Measurements from ENCODE around the gene GOLGA8K.
"Not testable (repeated sequence)": the region's sequence is repeated elsewhere in the genome, so short reads cannot be mapped to it uniquely, and the experiment has no call there.

The GOLGA8K gene, protein sequence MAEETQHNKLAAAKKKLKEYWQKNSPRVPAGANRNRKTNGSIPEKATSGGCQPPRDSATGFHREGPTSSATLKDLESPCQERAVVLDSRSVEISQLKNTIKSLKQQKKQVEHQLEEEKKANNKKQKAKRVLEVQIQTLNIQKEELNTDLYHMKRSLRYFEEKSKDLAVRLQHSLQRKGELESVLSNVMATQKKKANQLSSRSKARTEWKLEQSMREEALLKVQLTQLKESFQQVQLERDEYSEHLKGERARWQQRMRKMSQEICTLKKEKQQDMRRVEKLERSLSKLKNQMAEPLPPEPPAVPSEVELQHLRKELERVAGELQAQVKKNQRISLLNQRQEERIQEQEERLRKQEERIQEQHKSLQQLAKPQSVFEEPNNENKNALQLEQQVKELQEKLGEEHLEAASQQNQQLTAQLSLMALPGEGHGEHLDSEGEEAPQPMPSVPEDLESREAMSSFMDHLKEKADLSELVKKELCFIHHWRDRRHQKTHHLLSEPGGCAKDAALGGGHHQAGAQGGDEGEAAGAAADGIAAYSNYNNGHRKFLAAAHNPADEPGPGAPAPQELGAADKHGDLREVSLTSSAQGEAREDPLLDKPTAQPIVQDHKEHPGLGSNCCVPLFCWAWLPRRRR

DNA sequence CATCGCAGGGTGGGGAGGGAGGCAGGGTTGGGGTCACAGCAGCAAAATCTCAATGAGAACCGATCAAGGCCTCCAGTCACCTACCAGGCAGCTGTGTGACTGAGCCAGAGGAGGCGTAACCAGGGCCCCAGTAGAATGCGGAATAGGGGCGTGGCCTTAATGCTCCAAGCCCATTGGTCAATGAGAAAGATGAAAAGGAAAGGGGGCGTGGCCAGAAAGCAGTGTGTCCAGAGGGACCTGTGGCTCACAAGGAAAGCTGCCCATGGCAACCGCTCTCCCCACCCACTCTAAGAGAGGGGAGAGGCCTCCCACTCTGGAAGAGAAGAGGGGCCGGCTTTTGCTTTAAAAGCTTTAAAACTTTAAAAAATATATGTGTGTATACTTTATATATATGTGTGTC, at the start of gene GOLGA8K:
TSS of gene GOLGA8K (minus strand) at position 101 of the 400 bp plus-strand sequence. CDS start at position 3, 98 bp downstream.
- not testable (repeated sequence) for DNase-seq (ENCODE audit: low spot score)

DNA sequence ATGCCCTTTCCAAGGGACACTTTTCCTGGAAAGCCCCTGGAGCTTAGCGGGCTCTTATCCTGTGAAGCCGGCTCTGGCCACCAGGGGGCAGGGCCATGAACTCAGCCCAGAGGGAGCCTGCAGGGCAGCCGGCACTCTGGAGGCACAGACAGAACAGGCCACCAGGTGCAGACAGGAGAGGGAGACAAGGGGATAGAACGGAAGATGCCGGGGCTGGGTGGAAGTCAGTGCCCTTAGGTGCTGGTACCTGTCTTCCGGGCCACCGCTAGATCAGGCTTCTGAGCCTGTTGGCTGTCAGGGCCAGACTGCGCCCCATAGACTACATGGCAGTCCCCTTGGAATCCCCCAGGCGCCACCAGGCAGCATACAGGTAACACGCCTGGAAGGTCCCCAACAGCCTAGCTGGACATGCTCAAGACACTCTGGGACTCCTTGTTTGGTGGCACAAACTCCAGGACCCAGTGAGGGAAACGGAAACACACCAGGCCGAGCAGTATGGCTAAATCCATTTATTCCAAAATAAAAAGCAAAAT, 37.4 kb upstream of the GOLGA8K start:
- not testable (repeated sequence) for DNase-seq (ENCODE audit: low spot score)

DNA sequence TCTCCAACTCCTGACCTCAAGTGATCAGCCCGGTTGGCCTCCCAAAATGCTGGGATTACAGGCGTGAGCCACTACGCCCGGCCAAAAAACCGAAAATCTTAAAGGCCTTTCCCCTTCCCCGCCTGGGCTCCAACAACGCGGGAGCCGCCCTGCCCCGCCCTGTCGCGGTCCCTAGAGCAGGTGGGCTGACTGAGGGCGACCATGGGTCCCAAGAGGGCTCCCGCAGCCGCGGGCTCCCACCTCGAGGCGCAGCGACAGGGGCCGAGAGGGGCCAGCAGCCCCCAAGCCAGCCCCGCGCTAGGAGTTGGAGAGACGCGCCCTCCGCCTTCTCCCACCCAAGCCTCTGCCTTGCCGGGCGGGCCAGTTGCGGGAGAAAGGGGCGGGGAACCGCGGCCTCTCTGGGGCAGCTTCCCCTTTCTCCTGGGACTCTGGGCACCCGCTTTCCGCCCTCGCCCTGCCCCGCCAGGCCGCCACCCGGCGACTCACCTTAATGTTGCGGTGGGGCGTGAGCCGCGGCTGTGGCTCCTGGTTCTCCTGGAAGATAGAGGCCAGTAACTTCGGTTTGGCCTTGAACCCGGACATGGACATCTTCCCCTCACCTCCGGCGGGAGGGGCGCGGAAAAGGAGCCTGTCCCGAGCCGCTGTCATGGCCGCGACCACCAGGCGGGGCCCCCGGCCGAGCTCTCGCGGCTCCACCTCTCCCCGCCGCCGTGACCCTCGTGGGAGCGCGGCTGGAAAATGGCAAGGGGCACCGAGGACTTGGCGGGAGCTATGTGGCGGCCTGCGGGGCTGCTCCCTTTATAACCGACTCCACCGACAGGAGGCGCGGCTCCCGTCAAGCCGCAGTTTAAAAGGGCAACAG, 31.2 kb upstream of the GOLGA8K start:
- DNase-seq (ENCODE audit: low spot score): not testable (repeated sequence)

DNA sequence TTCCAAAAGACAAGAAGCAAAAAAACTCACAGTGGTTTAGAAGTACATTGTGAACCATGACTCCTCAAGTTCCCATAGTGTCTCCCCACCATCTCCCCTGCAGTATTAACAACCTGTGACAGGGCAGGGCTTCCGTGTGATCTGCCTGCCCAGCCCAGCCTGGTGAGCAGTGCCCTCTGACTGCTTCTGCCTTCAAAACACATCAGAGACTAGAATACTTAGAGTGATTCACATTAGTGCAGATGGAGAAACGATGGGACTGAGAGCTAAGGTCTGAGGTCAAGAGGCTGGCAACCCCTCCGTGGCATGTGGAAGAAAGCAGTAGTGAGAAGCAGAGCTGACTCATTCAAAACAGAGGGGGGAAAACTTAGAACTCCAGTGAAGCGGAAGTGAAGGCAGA, 24.5 kb upstream of the GOLGA8K start:
- DNase-seq (ENCODE audit: low spot score): not testable (repeated sequence)

DNA sequence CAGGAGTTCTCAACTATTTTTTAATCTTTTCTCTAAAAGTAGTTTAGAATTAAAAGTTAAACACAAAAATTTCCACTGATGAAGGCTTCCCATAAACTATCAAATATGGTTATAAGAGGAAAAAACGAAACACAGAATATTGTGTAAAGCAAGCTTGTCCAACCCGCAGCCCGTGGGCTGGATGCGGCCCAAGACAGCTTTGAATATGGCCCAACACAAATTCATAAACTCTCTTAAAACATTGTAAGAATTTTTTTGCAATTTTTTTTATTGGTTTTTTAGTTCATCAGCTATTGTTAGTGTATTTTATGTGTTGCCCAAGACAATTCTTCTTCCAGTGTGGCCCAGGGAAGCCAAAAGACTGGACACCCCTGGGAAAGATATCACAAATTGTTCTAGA, 23.4 kb upstream of the GOLGA8K start:
- not testable (repeated sequence) for DNase-seq (ENCODE audit: low spot score)

DNA sequence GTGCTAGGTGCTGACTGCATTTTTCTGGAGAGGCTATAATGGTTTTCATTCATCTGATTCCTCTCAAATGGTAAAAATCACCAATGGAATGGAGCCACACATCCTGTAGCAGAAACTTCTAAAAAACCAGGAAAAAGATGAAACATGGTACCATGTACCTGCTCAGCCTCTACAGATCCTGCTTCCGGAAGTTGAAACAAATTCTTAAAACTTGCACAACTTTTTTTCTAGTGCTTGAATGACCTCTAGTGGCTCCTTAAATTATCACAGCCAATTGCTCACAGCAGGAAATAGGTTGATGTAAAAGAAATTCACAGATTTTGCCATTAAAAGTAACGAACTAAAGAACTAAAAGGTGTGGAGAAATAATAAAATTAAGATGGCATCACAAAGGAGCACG, 4.8 kb upstream of the GOLGA8K start:
- DNase-seq (ENCODE audit: low spot score): not testable (repeated sequence)

DNA sequence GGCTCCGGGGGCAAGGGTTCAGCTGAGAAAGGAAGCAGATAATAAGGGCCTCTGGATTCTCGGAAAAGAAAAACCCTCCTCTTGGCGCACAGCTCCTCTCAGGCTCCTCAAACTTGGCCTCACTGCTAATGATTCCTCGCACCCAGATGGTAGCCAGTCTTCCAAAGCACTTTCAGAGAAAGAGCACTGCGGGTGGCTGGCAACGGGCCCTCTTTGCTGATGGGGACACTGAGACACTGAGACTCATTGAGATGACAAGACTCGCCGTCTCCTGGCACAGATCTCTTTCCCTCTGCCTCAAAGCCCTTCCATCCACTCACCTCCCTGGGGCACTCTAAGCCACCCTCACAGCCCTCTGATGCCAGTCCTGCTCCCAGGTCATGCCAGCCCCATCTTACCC, 6.6 kb downstream of the GOLGA8K start:
- not testable (repeated sequence) for DNase-seq (ENCODE audit: low spot score)

DNA sequence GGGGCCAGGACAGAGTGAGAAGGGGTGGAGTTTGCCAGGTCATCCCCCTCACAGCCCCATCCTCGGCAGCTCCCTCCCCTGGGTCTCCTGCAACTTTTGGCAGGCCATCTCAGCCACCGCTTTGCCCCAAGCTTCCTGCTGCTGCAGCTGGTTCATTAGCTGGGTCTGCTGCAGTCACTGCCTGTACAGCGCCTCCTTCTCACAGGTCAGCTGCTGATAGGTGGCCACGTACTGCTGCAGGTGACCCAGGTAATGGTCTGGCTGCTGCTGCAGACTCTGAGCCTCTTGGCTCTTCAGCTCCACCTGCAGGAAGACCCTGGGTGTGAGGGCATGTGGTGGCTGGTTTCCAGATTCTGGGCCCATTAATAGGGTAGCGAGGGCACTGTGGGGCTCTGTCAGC, 8.3 kb downstream of the GOLGA8K start:
- DNase-seq (ENCODE audit: low spot score): not testable (repeated sequence)

DNA sequence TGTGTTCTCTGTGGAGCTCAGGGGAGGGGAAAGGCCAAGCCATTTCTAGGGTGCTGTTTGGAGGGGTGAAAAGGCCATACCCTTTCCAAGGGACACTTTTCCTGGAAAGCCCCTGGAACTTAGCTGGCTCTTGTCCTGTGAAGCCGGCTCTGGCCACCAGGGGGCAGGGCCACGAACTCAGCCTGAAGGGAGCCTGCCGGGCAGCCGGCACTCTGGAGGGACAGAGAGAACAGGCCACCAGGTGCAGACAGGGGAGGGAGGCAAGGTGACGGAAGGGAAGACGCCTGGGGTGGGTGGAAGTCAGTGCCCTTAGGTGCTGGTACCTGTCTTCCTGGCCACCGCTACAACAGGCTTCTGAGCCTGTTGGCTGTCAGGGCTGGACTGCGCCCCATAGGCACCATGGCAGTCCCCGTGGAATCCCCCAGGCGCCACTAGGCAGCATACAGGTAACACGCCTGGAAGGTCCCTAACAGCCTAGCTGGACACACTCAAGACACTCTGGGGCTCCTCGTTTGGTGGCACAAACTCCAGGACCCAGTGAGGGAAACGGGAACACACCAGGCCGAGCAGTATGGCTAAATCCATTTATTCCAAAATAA, 14.9 kb downstream of the GOLGA8K start:
- DNase-seq (ENCODE audit: low spot score): not testable (repeated sequence)

DNA sequence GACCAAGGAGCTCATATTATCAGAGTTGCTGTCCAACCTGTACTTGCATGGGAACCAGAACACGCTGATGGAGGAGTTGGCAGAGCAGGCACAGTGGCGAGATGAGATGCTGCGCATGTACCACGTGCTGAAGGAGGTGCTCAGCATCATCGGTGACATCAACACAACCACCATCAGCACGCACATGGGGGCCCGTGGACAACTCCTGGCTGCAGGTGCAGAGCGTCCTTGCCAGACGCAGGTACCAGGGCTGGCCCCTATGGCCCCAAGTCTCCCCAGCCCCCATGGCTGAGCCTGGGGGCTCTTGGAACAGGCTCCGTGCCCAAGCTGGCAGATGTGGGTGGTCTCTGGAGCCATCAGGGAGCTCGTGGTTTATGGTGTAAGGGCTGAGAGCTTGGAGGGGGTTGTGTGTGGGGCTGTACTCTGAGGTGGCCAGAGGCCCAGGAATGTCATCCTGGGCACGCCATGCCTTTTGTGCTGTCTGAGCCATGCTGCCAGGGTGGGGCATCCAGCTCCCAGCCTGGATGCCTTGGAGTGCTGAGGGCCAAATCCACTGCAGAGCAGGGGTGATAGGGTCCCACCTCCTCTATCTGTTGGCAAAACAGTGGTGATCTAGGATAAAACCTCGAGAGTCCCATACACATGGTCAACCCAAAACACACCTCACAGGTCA, 17.1 kb downstream of the GOLGA8K start:
- DNase-seq (ENCODE audit: low spot score): not testable (repeated sequence)

DNA sequence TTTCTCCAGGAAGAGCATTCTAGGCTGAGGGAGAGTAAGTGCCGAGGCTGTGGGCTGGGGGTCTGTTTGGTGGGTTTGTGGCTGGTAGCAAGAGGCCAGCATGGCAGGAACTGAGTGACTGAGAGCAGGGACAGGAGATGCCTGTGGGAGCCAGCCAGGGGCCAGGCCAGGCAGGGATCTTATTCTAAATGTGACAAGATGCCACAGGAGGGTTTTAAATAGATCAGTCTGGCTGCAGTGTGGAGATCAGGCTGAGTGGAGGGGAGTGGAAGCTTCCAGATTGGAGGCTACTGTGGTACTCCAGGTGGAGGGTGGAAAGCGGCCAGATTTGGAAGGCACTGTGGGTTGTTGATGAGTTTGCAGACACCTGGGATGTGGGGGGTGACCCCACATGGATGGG, 28.9 kb downstream of the GOLGA8K start:
- DNase-seq (ENCODE audit: low spot score): not testable (repeated sequence)

DNA sequence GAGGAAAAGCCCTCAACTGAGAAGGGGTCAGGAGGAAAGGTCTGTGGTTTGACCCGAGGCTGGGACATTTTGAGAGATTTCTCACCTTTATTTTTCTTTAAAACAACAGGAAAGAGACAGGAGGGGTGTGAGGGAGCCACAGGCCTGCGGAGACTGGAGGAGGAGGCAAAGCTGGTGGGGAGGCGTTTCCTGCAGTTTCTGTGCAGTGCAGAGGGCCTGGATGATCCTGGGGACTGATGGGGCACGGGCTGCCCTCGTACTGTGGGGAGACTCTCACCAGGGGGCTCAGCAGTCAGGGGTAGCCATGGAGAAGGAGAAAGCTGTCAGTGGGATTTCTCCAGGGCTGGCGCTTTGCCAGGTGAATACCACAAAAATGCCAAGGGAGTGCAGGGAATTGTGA, 29.4 kb downstream of the GOLGA8K start:
- DNase-seq (ENCODE audit: low spot score): not testable (repeated sequence)

DNA sequence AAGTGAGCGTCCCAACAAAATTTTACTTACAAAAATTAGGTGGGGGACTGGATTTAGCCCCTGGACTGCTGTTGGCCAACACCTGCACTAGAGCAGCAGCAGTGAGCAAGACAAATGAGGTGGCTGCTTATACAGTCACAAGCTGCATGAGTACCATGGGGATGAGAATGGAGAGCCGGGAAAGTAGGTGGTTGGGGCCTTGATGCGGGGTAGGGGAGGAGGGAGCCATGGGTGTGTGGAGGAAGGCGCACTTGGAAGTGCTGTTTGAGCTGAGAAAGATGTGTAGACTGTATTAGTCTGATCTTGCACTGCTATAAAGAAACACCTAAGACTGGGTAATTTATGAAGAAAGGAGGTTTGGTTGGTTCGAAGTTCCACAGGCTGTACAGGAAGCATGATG, 31.0 kb downstream of the GOLGA8K start:
- DNase-seq (ENCODE audit: low spot score): not testable (repeated sequence)

DNA sequence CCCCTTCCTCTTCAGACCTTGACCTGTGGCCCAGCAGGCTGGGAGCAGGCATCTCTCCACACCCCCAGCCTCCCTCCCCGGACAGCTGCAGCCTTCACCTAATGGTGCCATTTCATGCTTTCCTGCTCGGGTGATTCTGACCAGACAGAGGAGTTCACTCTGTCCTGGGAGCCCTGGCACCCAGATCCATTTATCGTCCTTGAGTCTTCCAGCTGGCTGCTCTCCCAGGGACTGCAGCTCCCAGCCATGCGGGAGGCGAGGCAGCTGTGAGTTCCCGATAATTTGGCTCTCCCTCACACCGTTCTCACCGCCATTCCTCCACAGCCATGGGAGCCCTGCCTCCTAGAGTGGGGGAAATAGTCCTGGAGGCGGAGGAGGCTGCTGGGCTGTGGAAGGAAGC, 32.6 kb downstream of the GOLGA8K start:
- not testable (repeated sequence) for DNase-seq (ENCODE audit: low spot score)

DNA sequence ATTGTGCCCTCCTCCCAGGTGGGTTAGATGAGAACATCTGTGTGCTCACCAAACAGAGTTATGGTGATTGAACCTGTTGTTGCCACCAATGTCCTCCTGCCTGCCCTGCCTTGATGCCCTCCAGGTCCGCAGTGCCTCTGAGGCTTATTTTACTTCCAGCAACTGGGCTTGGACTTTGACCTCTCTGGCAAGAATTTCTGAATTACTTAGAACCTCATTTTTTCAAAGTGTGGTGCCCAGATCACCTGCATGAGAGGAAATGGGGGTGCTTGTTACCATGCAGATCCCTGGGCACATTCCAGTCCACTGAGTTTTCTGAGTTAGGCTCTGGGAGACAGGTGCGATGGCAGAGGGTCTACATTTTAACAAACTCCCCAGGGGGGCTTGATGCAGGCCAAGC, 33.0 kb downstream of the GOLGA8K start:
- not testable (repeated sequence) for DNase-seq (ENCODE audit: low spot score)

DNA sequence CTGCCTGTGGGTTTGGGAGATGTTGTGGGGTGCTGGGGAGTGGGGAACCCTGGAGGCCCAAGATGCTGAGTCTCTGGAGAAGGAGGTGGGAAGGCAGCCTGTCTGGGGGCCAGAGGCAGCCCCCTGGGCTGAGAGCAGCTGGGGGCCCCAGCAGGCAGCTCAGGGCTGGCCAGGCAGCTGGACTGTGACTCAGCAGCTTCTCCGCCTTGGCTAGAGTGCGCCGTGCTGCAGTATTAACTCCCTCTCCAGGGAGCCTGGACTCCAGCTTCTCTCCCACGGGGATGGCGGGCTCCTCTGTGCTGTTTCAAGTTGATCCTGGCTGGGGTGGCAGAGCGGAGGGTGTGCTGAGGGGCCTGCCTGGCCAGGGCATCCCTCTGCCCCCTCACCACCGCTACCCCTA, 36.6 kb downstream of the GOLGA8K start:
- DNase-seq (ENCODE audit: low spot score): not testable (repeated sequence)

DNA sequence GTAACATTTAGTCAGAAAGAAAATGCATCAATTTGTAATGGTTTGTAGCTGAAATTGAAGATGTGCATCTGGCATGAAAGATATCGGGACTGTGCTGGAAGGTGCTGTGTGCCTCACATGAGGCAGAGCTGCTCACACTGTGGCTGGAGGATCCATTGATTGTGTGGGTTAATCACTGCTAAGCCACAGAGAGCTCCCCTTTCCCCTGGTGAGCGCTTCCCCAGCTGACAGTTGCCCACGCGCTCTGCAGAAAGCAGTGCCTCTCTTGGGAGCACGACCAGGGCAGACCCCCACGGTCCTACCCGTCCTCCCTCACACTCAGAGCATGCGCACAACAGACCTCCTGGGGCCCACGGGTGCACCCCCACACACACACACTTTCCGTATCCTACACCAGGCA, 37.1 kb downstream of the GOLGA8K start:
- DNase-seq (ENCODE audit: low spot score): not testable (repeated sequence)

DNA sequence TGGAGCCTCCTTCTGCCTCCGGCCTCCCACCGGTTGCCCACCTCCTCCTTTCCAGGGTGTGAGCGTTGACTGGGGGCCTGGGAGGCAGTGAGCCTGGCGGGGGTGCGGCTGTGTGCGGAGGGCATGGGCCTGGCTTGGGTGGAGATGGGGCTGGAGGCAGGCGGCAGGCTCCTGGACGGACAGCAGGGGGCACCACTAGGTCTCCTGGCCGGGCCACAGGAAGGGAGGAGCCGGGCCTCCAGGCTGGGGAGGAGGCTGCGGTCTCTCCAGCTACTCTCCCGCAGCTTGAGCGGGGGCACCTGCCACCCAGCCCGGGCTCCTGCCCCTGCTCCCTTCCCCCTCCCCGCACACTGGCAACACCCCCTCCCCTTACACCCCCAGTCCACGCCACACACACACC, 38.1 kb downstream of the GOLGA8K start:
- DNase-seq (ENCODE audit: low spot score): not testable (repeated sequence)

DNA sequence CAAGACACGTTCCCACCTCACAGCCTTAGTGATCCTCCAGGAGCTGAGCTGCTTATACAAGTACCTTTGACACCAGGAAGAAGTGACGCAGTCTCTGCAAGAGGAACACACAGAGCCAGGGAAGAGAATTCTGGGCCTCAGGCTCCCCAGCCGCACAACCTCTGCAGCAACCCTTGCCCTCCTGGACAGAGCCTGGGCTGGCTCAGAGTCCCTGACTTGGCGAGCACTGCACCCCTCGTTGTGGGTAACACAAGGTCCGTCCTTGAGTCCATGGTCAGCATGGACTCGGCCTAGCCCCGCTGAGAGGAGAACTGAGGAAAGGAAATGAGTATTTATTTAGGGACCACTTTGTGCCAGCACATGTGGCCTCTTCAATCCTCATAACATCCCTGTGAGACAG, 39.6 kb downstream of the GOLGA8K start:
- not testable (repeated sequence) for DNase-seq (ENCODE audit: low spot score)

DNA sequence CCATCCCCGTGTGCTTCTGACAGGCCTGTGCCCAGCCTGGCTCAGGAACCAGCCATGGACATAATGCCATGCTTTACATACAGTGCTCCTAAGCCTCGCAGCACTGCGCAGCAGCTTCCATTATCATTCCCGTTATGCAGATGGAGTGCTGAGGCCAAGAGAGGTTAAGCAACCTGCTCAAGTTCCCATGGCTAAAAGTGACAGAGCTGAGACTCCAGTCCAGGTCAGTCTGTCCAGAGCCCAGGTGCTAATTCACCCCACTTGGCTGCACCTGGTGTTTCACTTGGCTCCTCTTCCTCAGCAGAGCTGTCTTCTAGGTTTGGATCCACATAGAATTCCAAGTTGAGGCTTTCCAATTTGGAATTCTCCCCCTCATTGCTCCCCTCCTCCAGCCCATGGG, 41.4 kb downstream of the GOLGA8K start:
- DNase-seq (ENCODE audit: low spot score): not testable (repeated sequence)

DNA sequence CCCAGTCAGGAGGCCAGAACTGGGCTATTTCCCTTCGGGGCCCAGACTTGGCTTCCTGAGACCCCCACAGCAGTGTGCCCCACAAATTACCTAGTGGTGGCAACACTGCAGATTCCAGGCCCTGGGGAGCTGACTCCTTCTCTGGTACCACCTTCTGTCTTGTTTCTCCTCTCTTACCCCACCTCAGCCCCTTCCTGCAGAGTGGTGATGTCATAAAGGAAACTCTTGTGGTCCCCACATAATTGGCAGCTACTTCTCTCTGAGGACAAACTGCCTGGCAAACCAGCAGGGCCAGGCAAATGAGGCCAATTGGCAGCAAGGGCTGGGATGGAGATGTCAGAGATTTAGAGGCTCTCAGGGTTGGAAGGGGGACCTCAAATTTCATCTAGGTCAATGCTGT, 44.6 kb downstream of the GOLGA8K start:
- DNase-seq (ENCODE audit: low spot score): not testable (repeated sequence)
